GM18517 (cell line): ENCODE measurements around the gene ARFIP1.
A peak's percentile ranks its signal among the peaks of the same experiment; 100 is the strongest.

Experiments used
- ATAC-seq: cut with Tn5 transposase; IDR thresholded peaks from one replicate; pipeline ENCODE4 v1.9.1; 2021; ENCODE audit warnings: mild to moderate bottlenecking, moderate library complexity; ENCODE audit not compliant: unreplicated experiment

The ARFIP1 gene

DNA sequence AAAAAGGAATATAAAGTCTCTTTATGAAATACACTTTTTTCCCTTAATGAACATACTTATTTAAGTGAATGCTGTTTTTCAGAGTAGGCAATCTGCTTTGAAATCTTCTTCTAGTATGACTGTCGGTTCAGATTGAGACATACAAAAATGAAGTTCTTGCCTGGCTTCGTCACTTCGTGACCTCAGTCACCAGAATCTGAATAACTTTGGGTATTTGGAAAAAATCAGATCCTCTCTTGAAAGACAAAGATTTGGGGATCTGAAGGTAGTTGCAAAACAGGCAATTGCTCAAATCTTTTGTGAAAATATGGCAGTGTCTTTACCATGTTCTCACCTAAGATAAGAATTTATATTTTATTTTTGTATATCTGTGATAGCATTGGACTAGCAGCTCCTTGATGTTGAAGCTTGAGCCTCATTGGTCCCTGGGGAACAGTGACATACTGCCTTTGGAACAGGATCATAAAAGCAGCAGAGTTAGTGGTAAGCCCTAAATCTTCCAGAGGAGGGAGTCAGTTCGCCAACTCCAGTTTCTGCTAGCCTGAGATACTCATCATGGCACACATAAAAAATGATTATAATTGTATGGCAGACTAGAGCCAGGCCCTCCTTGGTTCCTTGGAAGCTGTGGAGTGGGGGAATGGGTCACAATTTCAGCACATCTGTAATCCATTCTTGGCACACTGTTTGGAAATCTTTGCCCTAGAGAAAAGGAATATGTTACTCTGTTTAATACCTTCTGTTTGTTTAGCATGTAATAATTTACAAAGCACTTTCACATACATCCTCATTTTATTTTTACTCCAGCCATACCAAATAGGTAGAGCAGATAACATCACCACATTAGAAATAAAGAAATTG, 5.0 kb downstream of the ARFIP1 start:
- ATAC-seq, result no peak

DNA sequence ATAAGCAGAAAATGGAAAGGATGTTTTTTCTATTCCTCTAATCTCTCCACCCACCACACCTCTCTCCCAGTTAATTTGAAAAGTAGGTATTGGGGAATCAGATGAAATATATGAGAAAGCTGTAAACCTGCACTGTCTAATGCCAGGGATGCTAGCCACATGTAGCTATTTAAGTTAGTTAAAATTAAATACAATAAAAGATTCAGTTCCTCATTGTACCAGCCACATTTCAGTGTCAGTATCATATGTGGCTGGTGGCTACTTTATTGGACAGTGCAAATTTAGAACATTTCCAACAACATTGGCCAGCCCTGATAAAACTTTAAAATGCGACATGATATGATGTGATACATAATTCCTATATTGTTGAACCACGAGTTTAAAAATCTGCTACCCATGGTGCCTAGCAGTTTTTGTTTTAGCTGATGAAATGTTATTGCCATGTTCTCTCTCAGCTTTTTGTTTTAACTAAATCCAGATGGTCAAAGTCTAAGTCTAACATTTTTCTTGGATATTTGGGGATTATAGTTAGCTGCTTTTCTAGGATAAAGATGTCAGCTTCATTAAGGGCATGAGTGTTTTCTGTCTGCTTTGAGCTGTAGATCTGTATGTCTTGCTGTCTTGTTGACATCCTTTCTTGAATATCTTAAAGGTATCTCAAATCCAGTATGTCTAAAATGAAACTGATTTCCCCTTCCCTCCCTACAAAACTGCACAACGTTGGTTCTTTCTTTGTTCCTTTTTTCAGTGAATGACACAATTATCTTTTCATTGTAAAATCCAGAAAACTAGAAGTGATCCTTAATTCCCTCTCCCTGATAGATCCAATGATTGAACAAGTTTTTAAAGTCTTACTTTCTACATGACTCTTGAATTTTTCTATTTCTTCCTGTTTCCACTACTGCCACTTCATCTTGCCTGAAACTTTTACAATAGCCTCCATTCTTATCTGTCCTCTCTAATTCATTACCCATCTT, 6.2 kb downstream of the ARFIP1 start:
- peak; percentile 56 for ATAC-seq

DNA sequence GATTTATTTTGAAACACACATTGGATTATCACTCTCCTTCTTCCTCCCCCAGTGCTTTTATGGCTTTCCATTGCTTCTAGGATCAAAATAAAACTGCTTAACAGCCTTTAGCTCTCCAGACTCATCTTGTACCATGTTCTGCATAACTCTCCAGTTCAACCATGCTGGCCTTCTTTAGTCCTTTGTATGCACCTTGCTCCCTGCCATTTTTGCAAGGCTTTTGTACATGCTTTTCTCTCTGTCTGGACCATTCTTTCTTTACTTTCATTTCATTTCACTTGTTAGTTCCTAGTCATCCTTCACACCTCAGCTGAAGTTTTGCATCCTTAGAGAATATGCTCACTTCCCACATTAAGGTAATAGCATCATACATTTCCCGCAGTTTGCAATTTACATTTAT, 6.9 kb downstream of the ARFIP1 start:
- no peak for ATAC-seq

DNA sequence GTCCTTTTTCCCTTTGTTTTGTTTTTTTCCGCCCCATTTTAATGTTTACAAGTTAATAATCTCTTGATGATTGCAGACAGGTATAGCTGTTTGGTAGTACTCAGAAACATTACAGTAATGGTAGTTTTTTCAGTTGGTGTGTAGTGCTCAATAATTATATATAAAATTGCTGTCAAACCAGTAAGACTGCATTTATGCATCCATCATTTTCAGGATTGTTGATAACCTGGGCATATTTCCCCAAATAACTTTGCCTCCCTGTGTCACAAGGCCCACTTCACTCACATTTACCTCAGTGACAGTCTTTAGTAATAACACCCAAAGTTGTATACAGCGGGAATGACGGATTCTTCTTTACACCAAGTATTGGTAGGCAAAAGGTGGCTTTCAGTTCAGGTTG, 16.1 kb downstream of the ARFIP1 start:
- no peak for ATAC-seq

DNA sequence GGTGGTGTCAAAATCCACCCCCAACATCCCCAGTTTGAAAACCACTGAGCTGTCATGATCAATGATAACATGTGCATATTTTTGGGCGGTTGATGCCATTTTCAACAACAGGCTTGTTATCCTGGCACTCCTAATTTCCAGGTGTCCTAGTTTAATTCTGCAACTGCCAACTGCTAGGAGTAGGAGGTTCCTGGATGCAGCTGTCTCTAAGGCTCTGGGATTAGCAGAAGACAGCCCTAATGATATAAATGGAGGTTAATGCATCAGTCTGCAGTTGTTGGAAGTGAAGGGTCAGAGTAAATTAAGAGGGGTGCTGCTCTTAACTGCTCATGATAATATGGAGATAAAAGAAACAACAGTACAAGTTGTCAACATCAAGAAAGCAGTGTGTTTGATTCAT, 23.8 kb downstream of the ARFIP1 start:
- ATAC-seq, result no peak

DNA sequence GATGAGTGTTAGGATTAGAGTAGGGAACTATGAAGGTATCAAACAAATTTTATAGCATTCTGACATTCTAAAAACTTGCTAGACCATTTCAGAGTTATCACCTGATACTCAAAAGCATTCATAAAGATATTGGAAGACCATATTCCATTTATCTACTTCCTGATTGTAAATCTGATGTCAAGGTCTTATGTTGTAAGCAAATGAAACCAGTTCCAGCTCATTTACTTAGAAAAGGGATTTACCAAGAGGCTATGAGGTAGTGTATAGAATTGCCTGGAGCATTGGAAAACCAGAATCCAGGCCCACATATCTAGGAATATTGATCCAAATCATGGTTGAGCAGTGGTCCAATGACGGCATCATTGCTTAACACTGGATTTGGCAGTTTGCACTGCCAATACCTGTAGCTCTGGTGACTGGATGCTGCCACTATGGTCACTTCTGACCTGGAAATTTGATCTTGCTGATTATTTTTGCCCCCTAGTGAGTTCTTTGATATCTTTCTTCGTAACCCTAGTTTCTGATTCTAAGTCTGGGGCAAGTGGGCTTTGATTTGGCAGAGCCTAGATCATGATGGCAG, 25.4 kb downstream of the ARFIP1 start:
- ATAC-seq, result no peak

DNA sequence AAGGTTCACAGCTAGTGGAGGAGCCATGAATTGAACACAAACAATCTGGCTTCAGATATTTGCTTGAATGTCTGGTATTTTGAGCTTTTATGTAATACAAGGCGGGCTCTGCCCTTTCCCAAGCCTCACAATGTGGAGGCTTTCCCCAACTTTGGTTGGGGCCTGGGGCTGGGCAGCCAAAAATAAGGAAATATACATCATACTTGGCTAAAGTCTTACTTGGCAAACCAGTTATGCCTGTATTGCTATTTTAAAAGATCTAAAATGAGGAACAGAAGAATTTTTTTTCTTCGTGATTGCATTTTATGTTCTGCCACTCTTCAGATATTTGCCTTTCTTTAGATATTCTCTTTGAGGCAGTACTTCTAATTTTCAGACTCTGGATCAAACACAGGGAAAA, 26.1 kb downstream of the ARFIP1 start:
- ATAC-seq, result no peak

DNA sequence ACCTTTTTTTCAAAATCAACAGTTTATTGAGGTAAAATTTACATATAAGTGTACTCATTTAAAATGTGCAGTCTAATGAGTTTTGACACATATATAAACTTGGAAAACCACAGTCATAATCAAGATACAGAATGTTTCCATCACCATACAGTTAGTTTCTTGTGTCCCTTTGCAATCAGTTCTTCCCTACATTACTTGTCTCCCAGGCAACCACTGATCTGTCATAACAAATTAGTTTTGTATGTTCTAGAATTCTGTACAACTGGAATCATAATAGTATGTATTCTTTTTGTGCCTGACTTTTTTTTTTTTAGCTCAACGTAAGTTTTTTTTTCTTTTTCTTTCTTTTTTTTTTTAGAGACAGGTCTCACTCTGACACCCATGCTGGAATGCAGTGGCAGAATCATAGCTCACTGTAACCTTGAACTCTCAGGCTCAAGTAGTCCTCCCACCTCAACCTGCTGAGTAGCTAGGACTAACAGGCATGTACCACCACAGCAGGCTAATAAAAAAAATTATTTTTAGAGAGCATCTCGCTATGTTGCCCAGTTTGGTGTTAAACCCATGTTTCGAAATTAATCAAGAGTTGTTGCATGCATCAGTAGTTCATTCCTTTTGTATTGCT, 26.9 kb downstream of the ARFIP1 start:
- ATAC-seq, result no peak

DNA sequence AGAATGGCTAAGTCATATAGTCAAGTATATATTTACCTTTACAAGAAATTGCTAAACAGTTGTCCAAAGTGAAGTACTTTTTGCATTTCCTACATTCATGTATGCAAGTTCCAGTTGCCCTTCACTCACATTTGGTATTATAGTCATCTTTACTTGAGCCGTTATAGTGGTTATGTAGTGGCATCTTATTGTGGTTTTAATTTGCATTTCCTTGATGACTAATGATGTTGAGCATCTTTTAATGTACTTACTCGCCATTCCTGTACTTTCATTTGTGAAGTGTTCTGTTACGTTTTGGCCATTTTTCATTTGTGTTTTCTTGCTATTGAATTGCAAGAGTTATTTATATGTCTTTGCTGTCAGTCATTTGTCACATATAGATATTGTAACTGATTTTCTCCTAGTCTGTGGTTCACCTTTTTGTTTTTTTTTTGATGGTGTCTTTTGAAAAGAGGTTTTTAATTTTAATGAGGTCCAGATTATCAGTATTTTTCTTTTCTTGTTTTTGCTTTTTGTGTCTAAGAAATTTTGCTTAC, 27.6 kb downstream of the ARFIP1 start:
- ATAC-seq, result no peak

DNA sequence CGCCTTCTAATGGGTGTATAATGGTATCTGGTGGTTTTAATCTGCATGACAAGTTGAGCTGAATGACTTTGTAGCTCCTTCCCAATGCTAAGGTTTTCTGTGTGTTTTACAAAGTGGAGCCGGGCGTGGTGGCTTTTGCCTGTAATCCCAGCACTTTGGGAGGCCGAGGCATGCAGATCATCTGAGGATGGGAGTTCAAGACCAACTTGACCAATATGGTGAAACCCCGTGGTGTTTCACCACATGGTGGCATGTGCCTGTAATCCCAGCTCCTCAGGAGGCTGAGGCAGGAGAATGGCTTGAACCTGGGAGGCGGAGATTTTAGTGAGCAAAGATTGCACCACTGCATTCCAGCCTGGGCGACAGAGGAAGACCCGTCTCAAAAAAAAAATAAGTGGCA, 28.9 kb downstream of the ARFIP1 start:
- no peak for ATAC-seq

DNA sequence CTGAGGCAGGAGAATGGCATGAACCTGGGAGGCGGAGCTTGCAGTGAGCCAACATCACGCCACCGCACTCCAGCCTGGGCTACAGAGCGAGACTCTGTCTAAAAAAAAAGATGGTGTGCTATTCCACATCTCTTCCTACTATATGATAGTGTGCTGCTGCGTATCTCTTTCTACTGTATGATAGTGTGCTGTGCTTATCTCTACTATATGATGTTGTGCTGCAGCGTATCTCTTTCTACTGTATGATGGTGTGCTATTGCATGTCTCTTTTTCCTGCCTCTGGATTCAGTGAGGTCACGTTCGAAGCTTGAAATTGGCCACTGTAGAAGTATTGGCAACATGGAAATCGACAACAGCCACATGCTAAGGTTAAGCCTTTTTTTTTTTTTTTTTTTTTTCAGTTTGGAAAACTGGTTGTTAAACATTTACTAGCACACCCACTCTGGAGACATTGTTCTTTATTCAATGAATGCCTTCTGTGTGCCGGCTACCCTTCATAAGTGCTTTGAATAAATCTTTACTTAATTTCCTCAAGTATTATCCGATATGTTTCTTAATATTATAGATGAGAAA, 31.0 kb downstream of the ARFIP1 start:
- ATAC-seq, result no peak

DNA sequence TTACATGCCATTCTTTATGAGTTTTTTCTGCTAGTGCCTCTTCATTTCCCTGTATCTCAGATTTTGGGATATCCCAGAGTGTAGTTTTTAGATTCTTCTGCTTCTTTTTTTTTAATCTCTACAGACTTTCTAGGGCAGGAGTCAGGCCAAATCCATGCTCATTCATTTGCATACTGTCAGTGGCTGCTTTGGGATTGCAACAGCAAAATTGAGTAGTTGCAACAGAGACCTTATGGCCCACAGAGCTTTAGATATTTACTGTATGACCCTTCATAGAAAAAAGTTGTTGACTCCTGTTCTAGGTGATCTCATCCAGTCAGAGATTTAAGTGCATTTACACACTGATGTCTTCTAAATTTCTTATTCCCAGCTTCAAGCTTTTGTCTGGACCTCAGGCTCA, 35.3 kb downstream of the ARFIP1 start:
- ATAC-seq, result no peak

DNA sequence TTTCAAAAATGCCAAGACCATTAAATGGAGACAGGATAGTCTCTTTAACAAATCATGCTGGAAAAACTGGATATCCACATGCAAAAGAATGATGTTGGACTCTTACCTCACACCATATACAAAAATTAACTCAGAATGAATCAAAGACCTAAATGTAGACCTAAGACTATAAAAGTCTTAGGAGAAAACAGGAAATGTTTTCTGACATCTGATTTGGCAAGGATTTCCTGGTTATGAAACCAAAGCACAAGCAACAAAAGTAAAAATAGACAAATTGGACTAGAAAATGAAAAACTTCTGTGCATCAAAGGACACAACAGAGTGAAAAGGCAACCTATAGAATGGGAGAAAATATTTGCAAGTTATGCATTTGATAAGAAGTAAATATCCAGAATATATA, 37.6 kb downstream of the ARFIP1 start:
- no peak for ATAC-seq

DNA sequence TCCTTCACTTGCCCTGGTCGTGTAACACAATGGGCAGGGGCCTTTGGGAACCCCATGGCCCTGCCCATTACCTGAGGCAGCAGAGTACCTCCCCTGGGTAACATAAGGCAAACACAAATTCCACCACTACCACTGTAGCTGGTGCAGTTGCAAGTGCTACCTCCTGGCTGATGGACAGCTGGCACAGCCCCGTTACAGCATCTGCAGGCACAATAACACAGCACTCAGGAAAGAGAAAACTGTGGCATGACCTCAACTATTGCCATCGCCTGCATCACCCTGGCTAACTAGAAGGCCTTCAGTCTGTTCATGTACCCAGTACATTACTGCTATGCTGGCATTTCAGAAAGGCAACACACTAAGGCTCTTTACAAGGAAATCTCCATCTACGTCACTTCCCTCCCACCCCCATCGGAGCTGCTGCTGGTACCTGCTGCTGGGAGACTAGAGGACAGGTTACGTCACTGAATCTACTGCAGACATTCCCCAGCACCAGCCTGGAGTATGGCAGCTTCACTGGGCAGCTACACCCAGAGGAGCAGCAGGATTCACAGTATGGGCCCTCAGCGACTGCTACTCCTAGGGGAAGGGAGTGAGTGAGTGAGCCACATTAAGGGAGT, 39.4 kb downstream of the ARFIP1 start:
- no peak for ATAC-seq

DNA sequence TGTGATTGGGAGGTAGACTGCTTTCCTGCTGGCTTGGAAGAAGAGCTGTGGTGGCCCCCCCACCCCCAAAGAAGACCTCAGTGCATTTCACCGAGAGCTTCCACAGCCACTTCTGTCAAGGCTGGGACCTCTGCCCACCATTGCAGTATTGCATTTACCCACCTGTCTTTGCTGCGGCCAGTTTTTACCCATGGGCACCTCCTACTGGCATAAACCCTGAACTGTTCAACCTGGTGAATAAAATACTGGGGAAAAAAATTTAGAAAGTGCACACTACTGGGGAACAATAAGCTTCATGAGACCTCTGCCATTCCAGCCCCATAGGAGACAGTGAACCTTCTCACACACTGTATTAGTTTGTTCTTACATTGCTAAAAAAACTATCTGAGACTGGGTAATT, 40.3 kb downstream of the ARFIP1 start:
- no peak for ATAC-seq

DNA sequence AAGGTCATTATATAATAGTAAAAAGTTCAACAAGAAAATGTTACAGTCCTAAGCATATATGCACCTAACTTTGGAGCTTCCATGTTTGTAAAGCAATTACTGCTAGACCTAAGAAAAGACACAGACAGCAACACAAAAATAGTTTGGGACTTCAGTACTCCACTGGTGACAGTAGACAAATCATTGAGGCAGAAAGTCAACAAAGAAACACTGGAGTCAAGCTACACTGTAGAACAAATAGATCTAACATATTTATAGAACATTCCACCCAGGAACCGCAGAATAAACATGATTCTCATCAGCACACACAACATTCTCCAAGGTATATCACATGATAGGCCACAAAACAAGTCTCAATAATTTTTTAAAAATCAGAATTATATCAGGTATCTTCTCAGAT, 42.6 kb downstream of the ARFIP1 start:
- no peak for ATAC-seq

DNA sequence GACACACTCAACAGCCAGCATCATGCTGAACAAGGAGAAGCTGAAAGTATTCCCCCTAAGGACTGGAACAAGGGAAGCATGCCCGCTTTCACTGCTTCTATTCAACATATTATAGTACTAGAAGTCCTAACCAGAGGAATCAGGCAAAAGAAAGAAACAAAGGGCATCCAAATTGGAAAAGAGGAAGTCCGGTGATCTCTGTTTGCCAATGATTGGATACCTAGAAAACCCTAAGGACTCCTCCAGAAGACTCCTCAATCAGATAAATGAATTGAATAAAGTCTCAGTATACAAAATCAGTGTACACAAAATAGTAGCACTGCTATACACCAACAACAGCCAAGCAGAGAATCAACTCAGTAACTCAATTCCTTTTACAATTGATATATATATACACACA, 44.8 kb downstream of the ARFIP1 start:
- no peak for ATAC-seq

DNA sequence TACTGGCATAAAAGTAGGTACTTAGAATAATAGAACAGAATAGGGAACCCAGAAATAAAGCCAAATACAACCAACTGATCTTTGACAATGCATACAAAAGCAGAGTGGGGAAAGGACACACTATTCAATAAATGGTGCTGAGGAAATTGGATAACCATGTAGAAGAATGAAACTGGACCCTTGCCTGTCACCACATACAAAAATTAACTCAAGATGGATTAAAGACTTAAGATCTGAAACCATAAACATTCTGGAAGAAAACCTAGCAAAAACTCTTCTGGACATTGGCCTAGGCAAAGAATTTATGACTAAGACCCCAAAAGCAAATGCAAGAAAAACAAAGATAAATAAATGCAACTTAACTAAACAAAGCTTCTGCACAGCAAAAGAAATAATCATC, 45.6 kb downstream of the ARFIP1 start:
- no peak for ATAC-seq

DNA sequence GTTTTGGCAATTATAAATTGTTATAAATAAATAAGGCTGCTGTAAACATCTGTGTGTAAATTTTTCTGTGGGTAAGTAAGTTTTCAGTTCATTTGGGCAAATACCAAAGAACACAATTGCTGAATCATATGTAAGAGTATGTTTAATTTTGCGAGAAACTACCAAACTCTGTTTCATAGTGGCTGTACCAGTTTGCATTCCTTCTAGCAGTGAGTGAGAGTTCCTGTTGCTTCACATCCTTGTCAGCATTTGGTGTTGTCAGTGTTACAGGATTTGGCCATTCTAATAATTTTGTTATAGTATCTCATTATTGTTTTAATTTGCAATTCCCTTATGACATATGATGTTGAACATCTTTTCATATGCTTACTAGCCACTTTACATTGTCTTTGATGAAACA, 48.4 kb downstream of the ARFIP1 start:
- no peak for ATAC-seq

DNA sequence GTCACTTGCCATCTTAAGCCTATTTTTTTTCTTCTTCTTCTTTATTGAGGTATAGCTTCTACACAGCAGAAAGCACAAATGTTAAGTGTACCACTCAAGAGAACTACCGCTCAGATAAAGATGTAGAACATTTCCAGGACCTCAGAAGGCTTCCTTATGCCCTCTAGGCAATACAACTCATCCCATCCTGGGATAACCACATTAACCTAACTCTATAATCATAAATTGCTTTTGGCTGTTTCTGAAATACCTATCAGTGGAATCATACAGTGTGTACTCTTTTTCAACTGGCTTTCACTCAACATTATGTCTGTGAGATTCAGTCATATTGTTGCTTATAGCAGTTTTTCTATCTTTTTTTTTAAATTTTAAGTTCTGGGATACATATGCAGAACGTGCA, 51.7 kb downstream of the ARFIP1 start:
- ATAC-seq, result no peak
